GM21529 (cell line): ENCODE data around the gene PARVG.

Experiments
- ATAC-seq: cut with Tn5 transposase; IDR thresholded peaks from one replicate; pipeline ENCODE4 v1.9.1; 2021; ENCODE audit not compliant: unreplicated experiment

The PARVG gene

GRCh38 chr22:44180706-44181032 lies at the start of gene PARVG:
Gene PARVG (plus strand): TSS chr22:44180925. CDS start chr22:44183330, 2,405 bp downstream.
- peak; percentile 59 for ATAC-seq

GRCh38 chr22:44131412-44131811 lies 49.3 kb upstream of the PARVG start:
- ATAC-seq: no peak

GRCh38 chr22:44131989-44132685 lies 48.6 kb upstream of the PARVG start:
- no peak for ATAC-seq

- no peak for ATAC-seq
Observed at GRCh38 chr22:44132724-44133123, 48.0 kb upstream of the PARVG start.

GRCh38 chr22:44133161-44133560 lies 47.6 kb upstream of the PARVG start:
- no peak for ATAC-seq

GRCh38 chr22:44133901-44134571 lies 46.7 kb upstream of the PARVG start:
- ATAC-seq: no peak

DNA sequence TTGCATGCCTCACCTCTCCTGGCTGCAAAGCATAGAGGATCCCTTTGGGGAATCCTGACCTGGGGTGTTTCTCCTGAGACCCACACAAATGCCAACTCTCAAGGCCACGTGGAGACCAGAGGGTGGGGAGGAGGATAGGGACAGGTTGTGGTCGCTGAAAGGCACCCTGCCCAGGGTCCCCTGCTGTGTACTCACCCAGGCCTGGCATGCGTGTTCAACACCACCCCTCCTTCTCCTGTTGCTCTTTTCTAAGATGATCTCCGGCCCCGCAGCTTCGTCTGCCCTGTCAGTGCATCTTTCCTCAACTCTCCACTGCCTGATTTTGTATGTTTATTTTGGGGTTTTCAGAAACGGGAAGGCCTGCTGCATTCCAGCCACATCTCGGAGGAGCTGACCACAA lies 44.6 kb upstream of the PARVG start:
- ATAC-seq: no peak

DNA sequence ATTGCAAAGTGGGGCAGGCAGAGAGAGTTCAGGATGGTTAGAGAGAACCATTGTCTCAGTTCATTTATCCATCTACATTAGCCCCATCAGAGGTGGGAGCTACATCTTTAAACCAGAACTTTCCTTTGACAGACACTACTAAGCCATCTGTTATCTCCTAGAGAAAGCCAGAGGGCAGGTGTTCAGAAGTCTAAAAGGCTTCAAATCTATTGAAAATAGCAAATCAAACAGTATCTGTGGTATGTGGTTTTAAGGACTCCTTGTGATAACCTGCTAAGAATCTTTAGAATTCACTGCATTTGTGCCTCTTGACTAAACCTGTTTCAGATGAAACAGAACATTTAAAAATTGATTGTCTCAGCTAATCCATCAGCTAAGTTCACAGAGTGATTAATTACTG lies 43.9 kb upstream of the PARVG start:
- ATAC-seq: no peak

- no peak for ATAC-seq
Observed at GRCh38 chr22:44137415-44137814, 43.3 kb upstream of the PARVG start.

GRCh38 chr22:44139773-44140172 lies 41.0 kb upstream of the PARVG start:
- no peak for ATAC-seq

- ATAC-seq: no peak
Observed at GRCh38 chr22:44142421-44143104, 38.2 kb upstream of the PARVG start.

GRCh38 chr22:44143105-44143474 lies 37.6 kb upstream of the PARVG start:
- ATAC-seq: no peak

DNA sequence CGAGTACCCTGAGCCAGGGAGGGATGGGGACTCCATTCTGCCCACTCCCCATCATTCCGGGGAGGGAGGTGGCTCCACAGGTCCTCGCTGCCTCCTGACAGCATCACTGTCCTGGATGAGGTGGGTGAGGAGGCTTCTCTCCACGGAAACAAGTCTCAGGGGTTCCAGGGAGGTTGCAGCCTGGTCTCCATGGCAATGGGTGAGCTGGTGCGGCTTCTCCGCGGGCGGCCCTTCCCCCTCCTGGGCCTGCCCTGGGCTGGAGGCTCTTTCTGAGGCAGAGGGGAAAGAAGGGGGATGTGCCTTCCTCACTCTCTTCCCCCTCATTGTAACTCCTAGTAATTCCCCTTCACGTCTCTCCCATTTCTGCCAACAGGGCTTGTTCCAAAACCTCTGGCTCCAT lies 37.1 kb upstream of the PARVG start:
- ATAC-seq: no peak

DNA sequence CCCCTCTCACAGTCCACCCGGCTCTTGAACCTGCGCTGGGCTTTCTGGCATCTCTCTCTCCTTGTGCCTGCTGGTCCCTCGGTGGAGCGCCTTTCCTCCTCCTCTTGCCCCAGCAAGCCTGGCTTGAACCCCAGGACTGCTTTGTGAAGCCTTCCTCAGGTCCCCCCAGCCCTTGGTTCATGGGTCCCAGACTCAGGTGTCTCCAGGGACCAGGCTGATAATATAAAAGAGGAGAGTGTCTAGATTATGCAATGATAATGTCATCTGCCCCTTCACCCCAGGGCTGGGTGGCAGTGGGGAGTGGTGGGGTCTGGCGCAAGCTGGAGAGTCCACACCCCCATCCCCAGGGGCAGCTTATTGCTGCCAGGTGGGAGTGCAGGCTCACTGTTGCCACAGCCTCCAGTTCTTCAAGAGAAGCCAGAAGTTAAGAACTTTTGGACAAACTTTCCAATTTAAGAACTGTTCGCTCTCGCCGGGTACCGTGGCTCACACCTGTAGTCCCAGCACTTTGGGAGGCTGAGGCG lies 36.6 kb upstream of the PARVG start:
- ATAC-seq: no peak

DNA sequence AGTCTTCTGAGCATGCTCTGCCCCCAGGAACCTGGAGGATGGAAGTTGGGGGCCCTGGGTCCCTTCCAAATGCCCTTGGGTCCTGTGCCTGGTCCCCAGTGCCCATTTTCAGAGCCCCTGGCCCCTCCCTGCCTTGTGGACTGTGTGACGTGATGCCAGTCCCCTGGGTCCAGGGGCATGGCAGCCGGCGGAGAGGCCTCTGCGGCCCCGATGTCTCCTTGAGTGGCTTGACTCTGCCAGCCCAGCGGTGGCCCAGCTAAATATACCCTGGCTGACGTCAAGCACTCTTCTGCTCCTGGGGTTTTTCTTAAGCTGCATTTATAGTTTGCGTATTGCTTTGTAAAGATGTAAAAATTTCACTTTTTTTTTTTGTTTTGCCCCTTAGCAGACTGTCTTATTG lies 35.2 kb upstream of the PARVG start:
- no peak for ATAC-seq

DNA sequence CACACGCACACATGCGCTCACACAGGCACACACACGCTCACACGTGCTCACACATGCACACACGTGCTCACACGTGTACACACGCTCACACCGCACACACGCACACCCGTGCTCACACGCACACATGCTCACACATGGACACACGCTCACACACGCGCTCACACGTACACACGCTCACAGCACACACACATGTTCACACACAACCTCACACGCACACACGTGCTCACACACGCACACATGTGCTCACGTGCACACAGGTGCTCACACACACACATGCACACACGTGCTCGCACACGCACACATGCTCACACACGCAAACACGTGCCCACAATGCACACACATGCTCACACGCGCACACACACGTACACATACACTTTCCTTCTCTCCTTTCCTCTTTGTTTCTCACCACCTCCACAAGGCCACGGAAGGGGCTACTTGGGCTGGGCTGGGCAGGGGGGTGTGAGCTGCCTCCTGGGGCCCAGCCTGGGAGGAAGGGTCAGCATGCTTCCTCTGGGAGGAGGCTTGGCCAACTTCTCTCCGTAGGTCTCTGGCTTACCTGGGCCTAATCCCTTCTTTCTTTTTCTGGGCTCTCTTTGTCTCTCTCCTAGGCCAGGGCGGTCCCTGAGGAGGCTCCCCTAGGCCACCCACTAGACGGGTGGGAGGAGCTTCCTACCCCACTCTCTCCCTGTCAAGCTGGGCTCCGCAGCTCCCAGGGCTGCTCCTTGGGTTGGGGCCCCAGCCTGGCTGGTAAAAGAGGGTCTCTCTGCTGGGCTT lies 34.5 kb upstream of the PARVG start:
- ATAC-seq: no peak

GRCh38 chr22:44147008-44147645 lies 33.6 kb upstream of the PARVG start:
- ATAC-seq: no peak

GRCh38 chr22:44147821-44148574 lies 32.7 kb upstream of the PARVG start:
- no peak for ATAC-seq

DNA sequence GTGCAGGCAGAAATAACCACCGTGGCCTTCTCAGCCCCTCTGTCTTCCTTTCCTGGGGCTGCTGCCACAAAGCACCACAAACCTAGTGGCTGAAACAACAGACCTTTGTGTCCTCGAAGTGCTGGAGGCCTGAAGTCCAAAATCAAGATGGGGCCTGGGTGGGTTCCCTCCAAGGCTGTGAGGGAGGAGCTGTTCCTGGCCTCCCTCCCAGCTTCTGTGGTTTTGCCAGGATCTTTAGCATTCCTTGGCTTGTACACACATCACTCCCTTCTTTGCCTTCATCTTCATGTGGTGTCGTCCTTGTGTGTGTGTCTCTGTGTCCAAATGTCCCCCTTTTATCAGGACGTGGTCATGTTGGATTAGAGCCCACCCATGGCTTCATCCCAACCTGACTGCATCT lies 29.0 kb upstream of the PARVG start:
- no peak for ATAC-seq

DNA sequence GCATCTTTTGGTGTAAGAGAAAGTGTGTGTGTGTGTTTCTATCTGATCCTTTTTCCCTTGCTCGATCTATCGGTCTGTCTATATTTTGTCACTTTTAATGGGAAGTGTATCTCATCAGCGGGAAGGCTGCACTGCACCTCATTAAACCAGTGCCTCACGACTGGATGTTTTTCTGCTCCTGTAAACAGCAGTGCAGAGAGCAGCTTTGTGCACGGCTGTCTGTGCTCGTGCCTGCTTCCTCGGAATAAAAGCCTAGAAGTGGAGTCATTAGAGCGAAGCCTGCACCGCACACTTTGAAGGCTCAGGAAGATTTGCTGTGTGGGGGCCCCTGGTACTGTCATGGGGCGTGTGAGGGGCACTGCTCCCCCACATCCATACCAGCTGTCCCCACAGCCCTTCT lies 27.0 kb upstream of the PARVG start:
- no peak for ATAC-seq
